Peyer's patch (tissue), 4 donors: ENCODE data around the gene TMEM50A. TPM values are rescaled to one million over a fixed set of nuclear protein-coding genes. Genes with fewer than 3 reads are reported as not detected.
"Not testable (repeated sequence)": the region's sequence is repeated elsewhere in the genome, so short reads cannot be mapped to it uniquely, and the experiment has no call there.

Source experiments
- DNase-seq, 3 donors: peaks; one replicate each; pipeline ENCODE4 v3.0.0-alpha.2; 2017 to 2019
- H3K27ac ChIP-seq, 4 donors: fragments of 200-600 bp; sonication (generic); one replicate each; pipeline ENCODE4 v1.5.1; 2016 to 2019
- H3K27me3 ChIP-seq, 2 donors: fragments of 200-600 bp; sonication (generic); one replicate each; pipeline ENCODE4 v1.5.1; 2019
- H3K36me3 ChIP-seq, 3 donors: fragments of 200-600 bp; sonication (generic); one replicate each; pipeline ENCODE4 v1.5.1; 2016 to 2019
- H3K4me1 ChIP-seq, 4 donors: fragments of 200-600 bp; sonication (generic); one replicate each; pipeline ENCODE4 v1.5.1; 2016 to 2019
- H3K4me3 ChIP-seq, 4 donors: fragments of 200-600 bp; sonication (generic); 1 replicate in 3 of 4; 2 replicates in 1 of 4; pipeline ENCODE4 v1.5.1; 2016 to 2019; ENCODE audit warnings: mild to moderate bottlenecking in 1 of 4
- H3K9me3 ChIP-seq, 4 donors: fragments of 200-600 bp; sonication (generic); one replicate each; pipeline ENCODE4 v1.5.1; 2016 to 2019; ENCODE audit warnings: mild to moderate bottlenecking in 1 of 4
- total RNA-seq, 4 donors: library from RNA; depleted of rRNA; stranded (reverse); fragments of >200 nt; gene quantifications; one replicate each; pipeline ENCODE4 v1.1.0, GENCODE V29; 2016

TMEM50A gene
- total RNA-seq, 4 donors from 2014 or later = 43.7 to 101 (median 56.2) TPM

GRCh38 chr1:25312806-25313470, 25.2 kb upstream of the TMEM50A start:
- H3K4me1 ChIP-seq, H3K27ac ChIP-seq, DNase-seq, H3K36me3 ChIP-seq, H3K27me3 ChIP-seq, H3K9me3 ChIP-seq, H3K4me3 ChIP-seq: not testable (repeated sequence)

- H3K27ac ChIP-seq, H3K9me3 ChIP-seq, DNase-seq, H3K36me3 ChIP-seq, H3K4me3 ChIP-seq, H3K4me1 ChIP-seq, H3K27me3 ChIP-seq: not testable (repeated sequence)
Measured at GRCh38 chr1:25320314-25320938, 17.7 kb upstream of the TMEM50A start.

- H3K9me3 ChIP-seq, H3K27me3 ChIP-seq, H3K4me3 ChIP-seq, DNase-seq, H3K4me1 ChIP-seq, H3K36me3 ChIP-seq, H3K27ac ChIP-seq: not testable (repeated sequence)
Measured at GRCh38 chr1:25322127-25322526, 16.0 kb upstream of the TMEM50A start.

GRCh38 chr1:25324407-25324806, 13.7 kb upstream of the TMEM50A start:
- H3K27me3 ChIP-seq, H3K9me3 ChIP-seq, DNase-seq, H3K4me3 ChIP-seq, H3K36me3 ChIP-seq, H3K27ac ChIP-seq, H3K4me1 ChIP-seq: not testable (repeated sequence)

- H3K27me3 ChIP-seq, DNase-seq, H3K4me1 ChIP-seq, H3K36me3 ChIP-seq, H3K9me3 ChIP-seq, H3K4me3 ChIP-seq, H3K27ac ChIP-seq: not testable (repeated sequence)
Measured at GRCh38 chr1:25327864-25328790, 10.0 kb upstream of the TMEM50A start.

- not testable (repeated sequence) for H3K27me3 ChIP-seq, H3K4me3 ChIP-seq, H3K9me3 ChIP-seq, H3K4me1 ChIP-seq, H3K36me3 ChIP-seq, H3K27ac ChIP-seq, DNase-seq
Measured at GRCh38 chr1:25328791-25329185, 9.3 kb upstream of the TMEM50A start.

- DNase-seq, H3K36me3 ChIP-seq, H3K27me3 ChIP-seq, H3K9me3 ChIP-seq, H3K4me3 ChIP-seq, H3K4me1 ChIP-seq: not testable (repeated sequence)
- peak overlapping the region in 1 of 4 donors; percentile 31 for H3K27ac ChIP-seq
Measured at GRCh38 chr1:25329336-25329735, 8.8 kb upstream of the TMEM50A start.

GRCh38 chr1:25329950-25330349, 8.2 kb upstream of the TMEM50A start:
- not testable (repeated sequence) for H3K36me3 ChIP-seq, H3K27ac ChIP-seq, DNase-seq, H3K27me3 ChIP-seq, H3K9me3 ChIP-seq, H3K4me1 ChIP-seq, H3K4me3 ChIP-seq

GRCh38 chr1:25336922-25337354, 1.2 kb upstream of the TMEM50A start:
- peak overlapping the region in 2 of 4 donors; percentile 46 to 69 for H3K27ac ChIP-seq
- not testable (repeated sequence) for H3K9me3 ChIP-seq, H3K36me3 ChIP-seq, H3K27me3 ChIP-seq
- DNase-seq = peak in 2 of 3 donors; percentile 32 to 64
- H3K4me3 ChIP-seq = peak overlapping the region; percentile 47 to 94 (median 56)
- H3K4me1 ChIP-seq = peaks cover 0 to 19% (median 8%) of the 10 kb centered on the region in 4 donors

- not testable (repeated sequence) for H3K27me3 ChIP-seq, H3K9me3 ChIP-seq, H3K36me3 ChIP-seq
- peak overlapping the region; percentile 90 to 97 (median 95) for H3K27ac ChIP-seq
- H3K4me1 ChIP-seq = peaks cover 0 to 19% (median 8%) of the 10 kb centered on the region in 4 donors
- DNase-seq = peak in 2 of 3 donors; percentile 48 to 51
- peak overlapping the region; percentile 53 to 94 (median 84) for H3K4me3 ChIP-seq
Measured at GRCh38 chr1:25337483-25338187, 499 bp upstream of the TMEM50A start.
